T-cell (primary cell): Measurements from ENCODE around the gene PRDX2. TPM values are rescaled to one million over a fixed set of nuclear protein-coding genes. Genes with fewer than 3 reads are reported as not detected.

ENCODE experiments used
- ATAC-seq, 4 experiments: fragments of 200-7000 bp in 3 of 4; fragments of 150-1000 bp in 1 of 4; cut with Tn5 transposase; replicated peaks in 1 of 4; 1 replicate in 3 of 4; 2 replicates in 1 of 4; pipeline ENCODE4 v1.10.0; 2021; ENCODE audit warnings: moderate library complexity in 3 of 4, mild to moderate bottlenecking in 2 of 4, moderate number of reproducible peaks in 1 of 4
- CTCF ChIA-PET, 2 donors: fragments of 300-600 bp; sonication (Branson Sonifier 250); formaldehyde crosslinking; loops; one replicate each; lab custom pipeline; 2022; ENCODE audit warnings: antibody characterized with exemption in 2 of 2; lab: Charles Lee
- POLR2A ChIA-PET, 2 donors: fragments of 300-600 bp; sonication (Branson Sonifier 250); formaldehyde crosslinking; loops; one replicate each; lab custom pipeline; 2022; ENCODE audit warnings: antibody characterized with exemption in 2 of 2; lab: Charles Lee
- DNase-seq, 35 experiments: peaks; one replicate each; pipeline versions ENCODE4 v3.0.0 to v3.0.0-alpha.2; 2013 to 2023
- H3K27ac ChIP-seq: one replicate; pipeline ENCODE4 v1.5.1; 2013; ENCODE audit warnings: low read length
- H3K27me3 ChIP-seq, 2 experiments: replicated peaks in 1 of 2; 1 replicate in 1 of 2; 2 replicates in 1 of 2; pipeline versions ENCODE4 v1.6.1 to v1.7.0; 2013; ENCODE audit warnings: low read length in 1 of 2, mixed read lengths in 1 of 2; ENCODE audit not compliant: control insufficient read depth in 2 of 2, insufficient read depth in 2 of 2; ENCODE audit errors: extremely low read depth in 1 of 2
- H3K36me3 ChIP-seq, 2 donors: 1 replicate in 1 of 2; 2 replicates in 1 of 2; pipeline versions ENCODE4 v1.6.1 to v1.7.0; 2013; ENCODE audit warnings: low read length in 1 of 2; ENCODE audit not compliant: control insufficient read depth in 2 of 2, insufficient read depth in 1 of 2; ENCODE audit errors: extremely low read depth in 1 of 2
- H3K4me1 ChIP-seq, 2 experiments: 1 replicate in 1 of 2; 2 replicates in 1 of 2; pipeline versions ENCODE4 v1.6.1 to v1.7.0; 2013; ENCODE audit warnings: low read length in 2 of 2, mixed read lengths in 1 of 2; ENCODE audit not compliant: insufficient read depth in 2 of 2, control insufficient read depth in 1 of 2; ENCODE audit errors: extremely low read depth in 1 of 2
- H3K4me3 ChIP-seq, 2 donors: 1 replicate in 1 of 2; 2 replicates in 1 of 2; pipeline versions ENCODE4 v1.5.1 to v1.7.0; 2013; ENCODE audit warnings: mild to moderate bottlenecking in 2 of 2, low read length in 1 of 2, moderate library complexity in 1 of 2; ENCODE audit not compliant: control insufficient read depth in 1 of 2; ENCODE audit errors: extremely low read depth in 1 of 2
- H3K9me3 ChIP-seq: 2 replicates; pipeline ENCODE4 v1.7.0; 2013
- H3K27ac Mint-ChIP-seq, 2 donors: one replicate each; pipeline ENCODE4 v1.8.0; 2020 to 2021; ENCODE audit warnings: mild to moderate bottlenecking in 2 of 2, mixed read lengths in 2 of 2
- H3K27me3 Mint-ChIP-seq, 2 donors: one replicate each; pipeline ENCODE4 v1.8.0; 2021 to 2022; ENCODE audit warnings: mixed read lengths in 2 of 2
- H3K36me3 Mint-ChIP-seq: one replicate; pipeline ENCODE4 v1.8.0; 2021; ENCODE audit warnings: mixed read lengths
- H3K4me1 Mint-ChIP-seq, 3 donors: one replicate each; pipeline ENCODE4 v1.8.0; 2020 to 2022; ENCODE audit warnings: mixed read lengths in 3 of 3, mild to moderate bottlenecking in 1 of 3
- H3K4me3 Mint-ChIP-seq, 3 donors: one replicate each; pipeline ENCODE4 v1.8.0; 2020 to 2022; ENCODE audit warnings: mild to moderate bottlenecking in 3 of 3, mixed read lengths in 3 of 3, moderate library complexity in 3 of 3
- H3K9me3 Mint-ChIP-seq, 3 donors: one replicate each; pipeline ENCODE4 v1.8.0; 2020 to 2022; ENCODE audit warnings: mixed read lengths in 3 of 3
- WGBS: methylation state at CpG from one replicate; pipeline ENCODE4 v1.1.5; 2013; ENCODE audit warnings: missing lambda C conversion rate; ENCODE audit not compliant: insufficient coverage; 5-methylcytosine and 5-hydroxymethylcytosine counted together
- total RNA-seq, 35 experiments: library from RNA in 6 of 35; stranded (reverse) in 6 of 35; fragments of 120-200 nt in 1 of 35; gene quantifications; one replicate each; pipeline versions ENCODE4 v1.2.1 to v1.2.4 and lab custom pipeline; 2013 to 2026

PRDX2 gene
- total RNA-seq, 5 donors from 2014 or later (not counting 1 experiment from before 2014, with no cell fraction given): 94.5 to 150 (median 134) TPM

DNA sequence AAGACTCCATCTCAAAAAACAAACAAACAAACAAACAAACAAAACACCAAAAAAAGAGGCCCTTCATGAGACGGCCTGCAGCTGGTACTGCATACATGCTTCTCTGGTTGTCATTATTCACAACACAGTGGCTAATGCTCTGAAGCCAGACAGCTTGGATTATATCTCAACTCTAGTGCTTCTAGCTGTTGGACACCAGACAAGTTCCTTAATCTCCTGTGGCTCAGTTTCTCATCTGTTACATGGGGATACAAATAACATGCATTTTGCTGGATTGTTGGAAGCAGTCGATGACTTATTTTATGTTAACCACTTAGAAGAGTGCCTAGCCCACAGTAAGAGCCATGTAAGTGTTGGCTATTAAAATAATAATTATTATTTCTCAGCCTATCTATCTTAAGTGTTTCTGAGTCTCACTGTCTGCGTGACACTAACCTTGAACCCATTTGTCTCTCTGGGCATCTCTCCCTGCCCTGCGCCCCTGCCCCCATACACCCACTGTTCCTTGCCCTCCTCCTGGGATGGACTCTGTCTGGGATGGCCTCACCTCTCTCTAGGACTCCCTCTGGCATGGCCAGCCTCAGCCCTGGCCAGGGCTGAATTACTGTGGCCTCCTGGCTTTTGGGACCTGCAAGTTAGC, 13.4 kb downstream of the PRDX2 start:
- H3K9me3 Mint-ChIP-seq: no peaks in the 10 kb centered on the region

DNA sequence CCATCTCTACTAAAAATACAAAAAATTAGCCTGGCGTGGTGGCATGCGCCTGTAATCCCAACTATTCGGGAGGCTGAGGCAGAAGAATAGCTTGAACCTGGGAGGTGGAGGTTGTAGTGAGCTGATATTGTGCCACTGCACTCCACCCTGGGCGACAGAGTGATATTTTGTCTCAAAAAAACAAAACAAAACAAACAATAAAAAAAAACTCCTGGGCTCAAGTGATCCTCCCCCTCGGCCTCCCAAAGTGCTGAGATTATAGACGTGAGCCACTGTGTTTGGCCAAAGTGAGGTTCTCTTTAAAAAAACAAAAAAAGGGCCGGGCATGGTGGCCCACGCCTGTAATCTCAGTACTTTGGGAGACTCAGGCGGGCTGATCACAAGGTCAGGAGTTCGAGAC, 14.1 kb downstream of the PRDX2 start:
- no peak for ATAC-seq

More for the DNA sequence above, 13.4 kb downstream of the PRDX2 start:
- ATAC-seq (no peak), DNase-seq (no peak)
- Histone ChIP-seq H3K36me3 (no peaks in the 10 kb centered on the region), H3K4me3 (no peak overlapping the region), H3K4me1 (peaks cover 39 to 65% of the 10 kb centered on the region in 2 experiments), H3K27me3 (no peaks in the 10 kb centered on the region), H3K27ac (peak overlapping the region; percentile 98), H3K9me3 (no peaks in the 10 kb centered on the region)
- CTCF ChIA-PET: no interaction called here
- H3K36me3 Mint-ChIP-seq: no peaks in the 10 kb centered on the region
- H3K27me3 Mint-ChIP-seq: no peaks in the 10 kb centered on the region
- H3K4me1 Mint-ChIP-seq: peaks cover 17 to 32% (median 30%) of the 10 kb centered on the region in 3 donors
- peak overlapping the region; percentile 96 to 97 for H3K27ac Mint-ChIP-seq
- no peak overlapping the region for H3K4me3 Mint-ChIP-seq
- POLR2A ChIA-PET: no interaction called here
- WGBS: 86% methylated on average over 3 of the region's 4 CpGs

DNA sequence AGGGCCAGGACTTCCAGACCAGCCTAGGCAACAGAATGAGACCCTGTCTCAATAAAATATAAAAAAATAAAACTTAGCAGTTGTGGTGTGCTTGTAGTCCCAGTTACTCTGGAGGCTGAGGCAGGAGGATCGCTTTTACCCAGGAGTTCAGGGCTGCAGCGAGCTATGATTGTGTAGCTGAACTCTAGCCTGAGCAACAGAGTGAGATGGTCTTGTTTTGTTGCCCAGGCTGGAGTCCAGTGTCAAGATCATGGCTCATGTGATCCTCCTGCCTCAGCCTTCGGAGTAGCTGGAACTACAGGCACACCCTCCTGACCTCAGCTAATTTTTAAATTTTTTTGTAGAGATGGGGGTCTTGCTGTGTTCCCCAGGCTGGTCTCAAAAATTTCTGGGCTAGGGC, 14.6 kb downstream of the PRDX2 start:
- Mint-ChIP-seq H3K27ac (peak overlapping the region; percentile 74 to 97), H3K4me3 (no peak overlapping the region), H3K4me1 (peaks cover 21 to 36% (median 35%) of the 10 kb centered on the region in 3 donors), H3K27me3 (no peaks in the 10 kb centered on the region), H3K36me3 (no peaks in the 10 kb centered on the region), H3K9me3 (no peaks in the 10 kb centered on the region)
- DNase-seq (no peak), ATAC-seq (no peak)
- no peaks in the 10 kb centered on the region for H3K9me3 ChIP-seq
- peak overlapping the region; percentile 100 for H3K27ac ChIP-seq
- POLR2A ChIA-PET: no interaction called here
- H3K4me1 ChIP-seq: peaks cover 41 to 75% of the 10 kb centered on the region in 2 experiments
- WGBS: 100% methylated on average over 2 of the region's 3 CpGs
- H3K27me3 ChIP-seq: no peaks in the 10 kb centered on the region
- no peaks in the 10 kb centered on the region for H3K36me3 ChIP-seq
- H3K4me3 ChIP-seq: no peak overlapping the region
- CTCF ChIA-PET: no interaction called here

More for the DNA sequence above, 14.1 kb downstream of the PRDX2 start:
- CTCF ChIA-PET: no interaction called here
- DNase-seq: no peak
- H3K9me3 ChIP-seq: no peaks in the 10 kb centered on the region
- no peak overlapping the region for H3K4me3 ChIP-seq
- Mint-ChIP-seq H3K36me3 (no peaks in the 10 kb centered on the region), H3K27ac (peak overlapping the region; percentile 96 to 97), H3K9me3 (no peaks in the 10 kb centered on the region), H3K4me3 (no peak overlapping the region), H3K4me1 (peaks cover 17 to 32% (median 30%) of the 10 kb centered on the region in 3 donors), H3K27me3 (no peaks in the 10 kb centered on the region)
- H3K27me3 ChIP-seq: no peaks in the 10 kb centered on the region
- WGBS: 84% methylated on average over 5 of the region's 10 CpGs
- POLR2A ChIA-PET: no interaction called here
- no peak overlapping the region for H3K27ac ChIP-seq
- H3K4me1 ChIP-seq: peaks cover 41 to 72% of the 10 kb centered on the region in 2 experiments
- H3K36me3 ChIP-seq: no peaks in the 10 kb centered on the region

DNA sequence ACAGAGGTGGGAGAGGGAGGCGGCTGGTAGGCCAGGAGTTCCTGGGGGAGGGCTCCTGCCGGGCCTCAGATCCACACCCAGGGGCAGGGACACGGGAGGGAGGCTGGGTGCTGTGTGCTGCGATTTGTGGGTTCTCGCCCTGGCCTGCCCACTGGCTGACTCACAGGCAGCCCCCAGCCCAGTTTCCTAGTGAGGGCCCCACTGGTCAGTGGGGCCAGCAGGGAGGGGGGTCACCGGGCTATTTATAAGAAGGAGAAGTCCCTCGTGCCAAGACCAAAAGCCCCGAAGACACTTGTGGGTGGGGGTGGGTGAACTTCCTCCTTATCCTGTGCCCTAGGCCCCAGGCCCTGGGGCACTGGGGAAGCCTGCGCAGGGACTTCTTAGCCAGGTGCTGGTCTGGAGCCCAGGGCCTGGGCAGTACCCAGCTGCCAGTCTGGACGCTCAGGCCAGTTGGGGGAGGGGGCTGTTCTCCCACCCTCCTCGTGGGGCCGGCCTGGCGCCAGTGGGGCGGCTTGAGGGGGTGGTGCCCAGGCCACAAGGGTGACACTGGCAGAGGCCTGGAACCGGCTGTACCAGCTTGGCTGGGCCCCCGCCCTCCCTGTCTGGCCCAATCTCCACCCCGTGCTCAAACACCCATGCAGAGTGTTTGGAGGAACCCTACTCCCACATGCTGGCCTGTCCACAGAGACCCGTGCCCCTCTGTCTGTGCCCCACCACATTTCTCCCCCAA, 15.3 kb downstream of the PRDX2 start:
- DNase-seq (peak in 4 of 35 experiments; percentile 15 to 61 (median 28)), ATAC-seq (no peak)
- H3K4me3 ChIP-seq: no peak overlapping the region
- no peaks in the 10 kb centered on the region for H3K27me3 Mint-ChIP-seq
- peaks cover 27 to 42% (median 35%) of the 10 kb centered on the region in 3 donors for H3K4me1 Mint-ChIP-seq
- WGBS: 30% methylated on average over 8 of the region's 18 CpGs
- H3K9me3 ChIP-seq: no peaks in the 10 kb centered on the region
- H3K9me3 Mint-ChIP-seq: no peaks in the 10 kb centered on the region
- H3K4me3 Mint-ChIP-seq: no peak overlapping the region
- no peaks in the 10 kb centered on the region for H3K36me3 Mint-ChIP-seq
- ChIA-PET CTCF (no interaction called here), POLR2A (no interaction called here)
- H3K27ac Mint-ChIP-seq: peak overlapping the region; percentile 74 to 97
- no peaks in the 10 kb centered on the region for H3K27me3 ChIP-seq
- H3K27ac ChIP-seq: peak overlapping the region; percentile 100
- H3K4me1 ChIP-seq: peaks cover 46 to 82% of the 10 kb centered on the region in 2 experiments
- no peaks in the 10 kb centered on the region for H3K36me3 ChIP-seq

DNA sequence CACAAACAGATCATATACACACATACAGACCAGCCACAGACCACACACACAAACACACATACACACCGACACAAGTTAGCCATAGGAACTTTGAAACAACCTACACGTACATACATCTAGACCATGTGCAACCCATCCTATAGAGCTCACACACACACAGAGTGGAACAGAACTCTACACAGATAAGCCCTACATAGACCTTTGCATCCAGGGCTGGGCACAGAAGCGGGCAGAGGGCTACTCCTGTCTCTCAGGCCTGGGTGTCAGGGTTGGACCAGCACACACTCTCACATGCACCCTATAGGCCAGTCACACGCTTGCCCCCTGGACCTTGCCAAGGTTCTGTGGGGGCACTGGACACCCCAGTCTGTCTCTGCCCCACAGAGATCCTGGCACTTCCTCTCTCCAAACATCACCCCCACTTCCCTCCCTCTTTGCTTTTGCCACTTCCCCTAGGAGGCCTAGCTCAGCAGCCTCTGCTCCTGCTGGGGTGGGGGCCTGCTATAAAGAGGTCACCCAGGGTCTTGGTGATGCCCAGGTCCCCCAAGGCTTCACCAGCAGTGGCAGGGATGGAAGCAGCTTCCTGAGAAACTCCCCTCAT, 16.1 kb downstream of the PRDX2 start:
- POLR2A ChIA-PET: no interaction called here
- H3K36me3 ChIP-seq: no peaks in the 10 kb centered on the region
- Mint-ChIP-seq H3K4me3 (no peak overlapping the region), H3K27ac (no peak overlapping the region), H3K4me1 (peaks cover 23 to 36% (median 28%) of the 10 kb centered on the region in 3 donors), H3K9me3 (no peaks in the 10 kb centered on the region), H3K27me3 (no peaks in the 10 kb centered on the region), H3K36me3 (no peaks in the 10 kb centered on the region)
- 42% methylated on average over 4 of the region's 4 CpGs for WGBS
- no peaks in the 10 kb centered on the region for H3K27me3 ChIP-seq
- CTCF ChIA-PET: no interaction called here
- peak in 3 of 35 experiments; percentile 12 to 36 (median 31) for DNase-seq
- H3K9me3 ChIP-seq: no peaks in the 10 kb centered on the region
- H3K4me1 ChIP-seq: peaks cover 42 to 77% of the 10 kb centered on the region in 2 experiments
- no peak for ATAC-seq
- H3K27ac ChIP-seq: peak overlapping the region; percentile 100
- H3K4me3 ChIP-seq: no peak overlapping the region

DNA sequence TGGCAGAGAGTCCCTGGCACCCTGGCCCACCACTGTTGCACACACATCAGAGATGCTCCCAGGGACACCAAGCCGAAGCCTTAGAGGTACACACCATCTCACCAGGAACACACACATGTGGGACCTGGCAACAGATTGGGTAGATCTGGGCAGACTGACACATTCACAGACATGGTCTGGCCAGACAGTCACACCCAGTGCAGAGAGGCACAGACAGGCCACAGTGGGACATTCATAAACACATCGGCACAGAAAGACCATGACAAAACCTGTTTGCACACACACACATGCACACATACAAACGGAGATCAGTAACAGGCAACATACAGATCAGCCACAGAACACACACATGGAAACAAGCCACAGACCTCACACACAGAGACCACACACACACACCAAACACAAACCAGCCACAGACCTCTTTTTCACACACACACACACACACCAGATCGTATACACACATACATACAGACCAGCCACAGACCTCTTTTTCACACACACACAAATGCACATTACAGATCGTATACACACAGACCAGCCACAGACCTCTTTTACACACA, 16.6 kb downstream of the PRDX2 start:
- no peaks in the 10 kb centered on the region for H3K27me3 Mint-ChIP-seq
- no peaks in the 10 kb centered on the region for H3K27me3 ChIP-seq
- H3K27ac Mint-ChIP-seq: no peak overlapping the region
- POLR2A ChIA-PET: no interaction called here
- DNase-seq (peak in 10 of 35 experiments; percentile 17 to 79 (median 51)), ATAC-seq (no peak)
- peaks cover 38 to 72% of the 10 kb centered on the region in 2 experiments for H3K4me1 ChIP-seq
- H3K4me3 Mint-ChIP-seq: no peak overlapping the region
- peak overlapping the region; percentile 100 for H3K27ac ChIP-seq
- H3K9me3 ChIP-seq: no peaks in the 10 kb centered on the region
- WGBS: 36% methylated on average over 5 of the region's 5 CpGs
- no peaks in the 10 kb centered on the region for H3K36me3 Mint-ChIP-seq
- H3K9me3 Mint-ChIP-seq: no peaks in the 10 kb centered on the region
- no peak overlapping the region for H3K4me3 ChIP-seq
- CTCF ChIA-PET: no interaction called here
- peaks cover 19 to 35% (median 24%) of the 10 kb centered on the region in 3 donors for H3K4me1 Mint-ChIP-seq
- H3K36me3 ChIP-seq: no peaks in the 10 kb centered on the region
